Prostate gland (tissue), 2 donors: ENCODE results near the gene CPED1.

Experiments
- CTCF ChIP-seq, 4 experiments: fragments of 200-600 bp in 2 of 4; fragments of 450-650 bp in 2 of 4; sonication (generic) in 2 of 4; IDR thresholded peaks; 1 replicate in 3 of 4; 2 replicates in 1 of 4; pipeline ENCODE4 v1.5.1; 2016 to 2019; ENCODE audit warnings: antibody characterized with exemption in 4 of 4, mild to moderate bottlenecking in 2 of 4, moderate library complexity in 2 of 4
- POLR2A ChIP-seq: fragments of 450-650 bp; IDR thresholded peaks from one replicate; pipeline ENCODE4 v1.6.1; 2016; ENCODE audit warnings: antibody characterized with exemption, mild to moderate bottlenecking

- TF ChIP-seq CTCF (IDR thresholded peaks at IDR 0.05) (no peak), POLR2A (no peak)
Measured at GRCh38 chr7:121037957-121038716, 49.6 kb downstream of the CPED1 start.
